ENCODE results near the gene ZNF827.

ZNF827 gene

GRCh38 chr4:145876531-145877180 lies 62.0 kb downstream of the ZNF827 start (continued):
- TF ChIP-seq TSHZ2 (CRISPR knock-in tag; IDR thresholded peaks at IDR 0.05) (no peak), GLIS3 (CRISPR knock-in tag; IDR thresholded peaks at IDR 0.05) (no peak), ARNTL (CRISPR knock-in tag; IDR thresholded peaks at IDR 0.05; ENCODE audit: borderline replicate concordance, low read depth) (no peak), ZNF565 (CRISPR knock-in tag; conservative IDR thresholded peaks at IDR 0.05; ENCODE audit: low read depth) (no peak), ZFP3 (CRISPR knock-in tag; IDR thresholded peaks at IDR 0.05) (no peak)

- no peak for TF ChIP-seq RARB (CRISPR knock-in tag; IDR thresholded peaks at IDR 0.05)
- no peak for TF ChIP-seq CREB5 (CRISPR knock-in tag; IDR thresholded peaks at IDR 0.05; ENCODE audit: low read depth)
- no peak for TF ChIP-seq ZNF8 (CRISPR knock-in tag; IDR thresholded peaks at IDR 0.05)
- TF ChIP-seq CSDC2 (CRISPR knock-in tag; IDR thresholded peaks at IDR 0.05): no peak
- no peak for TF ChIP-seq ARNTL (CRISPR knock-in tag; IDR thresholded peaks at IDR 0.05; ENCODE audit: borderline replicate concordance, low read depth)
- TF ChIP-seq CSRNP3 (CRISPR knock-in tag; IDR thresholded peaks at IDR 0.05): no peak
- no peak for ATAC-seq
Measured at GRCh38 chr4:145873901-145874300, 64.7 kb downstream of the ZNF827 start.

- TF ChIP-seq ESRRG (CRISPR knock-in tag; IDR thresholded peaks at IDR 0.05): no peak
- TF ChIP-seq ARNTL (CRISPR knock-in tag; IDR thresholded peaks at IDR 0.05; ENCODE audit: borderline replicate concordance, low read depth): no peak
- no peak for TF ChIP-seq TSHZ2 (CRISPR knock-in tag; IDR thresholded peaks at IDR 0.05)
- TF ChIP-seq TOX (CRISPR knock-in tag; IDR thresholded peaks at IDR 0.05; ENCODE audit: borderline replicate concordance): no peak
- TF ChIP-seq GLIS3 (CRISPR knock-in tag; IDR thresholded peaks at IDR 0.05): no peak
- TF ChIP-seq RARB (CRISPR knock-in tag; IDR thresholded peaks at IDR 0.05): no peak
- no peak for TF ChIP-seq ZC3H10 (CRISPR knock-in tag; IDR thresholded peaks at IDR 0.05)
- no peak for TF ChIP-seq ZNF565 (CRISPR knock-in tag; conservative IDR thresholded peaks at IDR 0.05; ENCODE audit: low read depth)
- TF ChIP-seq PPARA (CRISPR knock-in tag; IDR thresholded peaks at IDR 0.05; ENCODE audit: borderline replicate concordance): no peak
- no peak for TF ChIP-seq SNAI2 (CRISPR knock-in tag; IDR thresholded peaks at IDR 0.05)
- no peak for TF ChIP-seq ZFP30 (CRISPR knock-in tag; IDR thresholded peaks at IDR 0.05)
- TF ChIP-seq ZNF70 (CRISPR knock-in tag; IDR thresholded peaks at IDR 0.05): no peak
- TF ChIP-seq CSDC2 (CRISPR knock-in tag; IDR thresholded peaks at IDR 0.05): no peak
- no peak for TF ChIP-seq CREB5 (CRISPR knock-in tag; IDR thresholded peaks at IDR 0.05; ENCODE audit: low read depth)
- TF ChIP-seq PATZ1 (CRISPR knock-in tag; IDR thresholded peaks at IDR 0.05; ENCODE audit: borderline replicate concordance): no peak
- TF ChIP-seq TCF4 (CRISPR knock-in tag; IDR thresholded peaks at IDR 0.05; ENCODE audit: borderline replicate concordance): no peak
- no peak for ATAC-seq
Measured at GRCh38 chr4:145871209-145871608, 67.4 kb downstream of the ZNF827 start.
